NCI-H446 (cell line): ENCODE measurements around the gene MT1E.
"Not testable (repeated sequence)": the region's sequence is repeated elsewhere in the genome, so short reads cannot be mapped to it uniquely, and the experiment has no call there.

Experiments
- DNase-seq, 2 experiments: peaks; one replicate each; lab custom pipeline; 2025; lab: John Stamatoyannopoulos, UW

The MT1E gene

GRCh38 chr16:56672171-56672570, 46.6 kb downstream of the MT1E start:
- not testable (repeated sequence) for DNase-seq

- DNase-seq, result no peak
Observed at GRCh38 chr16:56672761-56673536, 47.4 kb downstream of the MT1E start.

- peak in 1 of 2 experiments; percentile 14 for DNase-seq
Observed at GRCh38 chr16:56673921-56674320, 48.3 kb downstream of the MT1E start.

- DNase-seq, result peak in 1 of 2 experiments; percentile 32
Observed at GRCh38 chr16:56674570-56674969, 49.0 kb downstream of the MT1E start.

- no peak for DNase-seq
Observed at GRCh38 chr16:56675685-56676210, 50.2 kb downstream of the MT1E start.
